Suprapubic skin (tissue), 4 donors: ENCODE measurements around the gene CTNNBL1. TPM values are rescaled to one million over a fixed set of nuclear protein-coding genes. Genes with fewer than 3 reads are reported as not detected.

Source experiments
- DNase-seq, 2 donors: peaks; one replicate each; pipeline ENCODE4 v3.0.0-alpha.2; 2019; ENCODE audit warnings: low spot score in 2 of 2
- H3K27ac ChIP-seq: fragments of 200-600 bp; sonication (generic); one replicate; pipeline ENCODE4 v1.5.1; 2019
- H3K27me3 ChIP-seq: fragments of 200-600 bp; sonication (generic); one replicate; pipeline ENCODE4 v1.5.1; 2019
- H3K36me3 ChIP-seq: fragments of 200-600 bp; sonication (generic); one replicate; pipeline ENCODE4 v1.5.1; 2019
- H3K4me1 ChIP-seq: fragments of 200-600 bp; sonication (generic); one replicate; pipeline ENCODE4 v1.5.1; 2019
- H3K4me3 ChIP-seq: fragments of 200-600 bp; sonication (generic); one replicate; pipeline ENCODE4 v1.5.1; 2019; ENCODE audit warnings: mild to moderate bottlenecking
- H3K9me3 ChIP-seq: fragments of 200-600 bp; sonication (generic); one replicate; pipeline ENCODE4 v1.5.1; 2019
- CTCF ChIP-seq, 2 donors: fragments of 200-600 bp in 1 of 2; fragments of 450-650 bp in 1 of 2; sonication (generic) in 1 of 2; IDR thresholded peaks; one replicate each; pipeline ENCODE4 v1.5.1; 2016 to 2019; ENCODE audit warnings: antibody characterized with exemption in 2 of 2, mild to moderate bottlenecking in 1 of 2, moderate library complexity in 1 of 2
- EP300 ChIP-seq: sonication (generic); formaldehyde crosslinking; IDR thresholded peaks from one replicate; pipeline ENCODE4 v1.6.1; 2017; ENCODE audit warnings: antibody characterized with exemption
- POLR2A ChIP-seq, 2 donors: fragments of 450-650 bp; IDR thresholded peaks; one replicate each; pipeline ENCODE4 v1.6.1; 2017; ENCODE audit warnings: antibody characterized with exemption in 2 of 2, mild to moderate bottlenecking in 2 of 2, moderate library complexity in 2 of 2
- POLR2AphosphoS5 ChIP-seq, 3 donors: sonication (generic); formaldehyde crosslinking; IDR thresholded peaks; one replicate each; pipeline ENCODE4 v1.6.1; 2017; ENCODE audit warnings: antibody characterized with exemption in 3 of 3
- WGBS: methylation state at CpG from one replicate; pipeline ENCODE4 v1.1.5; 2018; 5-methylcytosine and 5-hydroxymethylcytosine counted together
- total RNA-seq, 4 donors: library from RNA; depleted of rRNA; stranded (reverse); fragments of >200 nt; gene quantifications; one replicate each; pipeline ENCODE4 v1.1.0, GENCODE V29; 2016

CTNNBL1 gene
- total RNA-seq, 4 donors from 2014 or later: 17.2 to 27.4 (median 26.1) TPM

- no peak for TF ChIP-seq CTCF (IDR thresholded peaks at IDR 0.05)
- no peak for DNase-seq
- Histone ChIP-seq H3K4me1 (peaks cover 25% of the 10 kb centered on the region), H3K27me3 (peaks cover 78% of the 10 kb centered on the region), H3K4me3 (no peak overlapping the region), H3K27ac (no peak overlapping the region), H3K9me3 (no peaks in the 10 kb centered on the region), H3K36me3 (no peaks in the 10 kb centered on the region)
- 12% methylated on average over 7 of the region's 11 CpGs for WGBS
Measured at GRCh38 chr20:37911838-37912281, 218.0 kb downstream of the CTNNBL1 start.

GRCh38 chr20:37912874-37913273 is 219.0 kb downstream of the CTNNBL1 start:
- peaks cover 83% of the 10 kb centered on the region for H3K27me3 ChIP-seq
- WGBS: 62% methylated on average over 6 of the region's 6 CpGs

GRCh38 chr20:37913567-37914366 is 219.9 kb downstream of the CTNNBL1 start:
- no peak overlapping the region for H3K27ac ChIP-seq
- H3K9me3 ChIP-seq: no peaks in the 10 kb centered on the region
- no peaks in the 10 kb centered on the region for H3K36me3 ChIP-seq
- TF ChIP-seq POLR2AphosphoS5 (IDR thresholded peaks at IDR 0.05) (no peak), CTCF (IDR thresholded peaks at IDR 0.05) (no peak), POLR2A (IDR thresholded peaks at IDR 0.05) (no peak), EP300 (no peak)
- peaks cover 90% of the 10 kb centered on the region for H3K27me3 ChIP-seq
- H3K4me1 ChIP-seq: peaks cover 25% of the 10 kb centered on the region
- 34% methylated on average over 17 of the region's 19 CpGs for WGBS
- no peak overlapping the region for H3K4me3 ChIP-seq
- DNase-seq: no peak

More at GRCh38 chr20:37912874-37913273, 219.0 kb downstream of the CTNNBL1 start:
- no peak overlapping the region for H3K27ac ChIP-seq
- DNase-seq: no peak
- TF ChIP-seq EP300 (no peak), POLR2A (IDR thresholded peaks at IDR 0.05) (no peak), POLR2AphosphoS5 (IDR thresholded peaks at IDR 0.05) (no peak), CTCF (IDR thresholded peaks at IDR 0.05) (no peak)
- H3K4me3 ChIP-seq: no peak overlapping the region
- H3K4me1 ChIP-seq: peaks cover 25% of the 10 kb centered on the region
- no peaks in the 10 kb centered on the region for H3K9me3 ChIP-seq
- no peaks in the 10 kb centered on the region for H3K36me3 ChIP-seq

DNA sequence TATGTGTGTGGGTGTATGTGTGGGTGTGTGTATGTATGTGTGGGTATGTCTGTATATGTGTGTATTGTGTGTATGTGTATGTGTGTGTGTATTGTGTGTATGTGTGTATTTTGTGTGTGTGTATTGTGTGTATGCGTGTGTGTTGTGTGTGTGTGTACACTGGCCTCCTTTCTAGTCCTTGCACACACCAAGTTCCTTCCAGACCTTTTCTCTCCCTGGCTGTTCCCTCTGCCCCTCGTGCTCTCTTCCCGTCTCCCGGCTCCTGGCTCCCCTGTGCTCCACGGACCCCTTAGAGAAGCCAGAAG is 220.5 kb downstream of the CTNNBL1 start:
- no peak overlapping the region for H3K4me3 ChIP-seq
- H3K27me3 ChIP-seq: peaks cover 90% of the 10 kb centered on the region
- peaks cover 25% of the 10 kb centered on the region for H3K4me1 ChIP-seq
- H3K9me3 ChIP-seq: no peaks in the 10 kb centered on the region
- no peaks in the 10 kb centered on the region for H3K36me3 ChIP-seq
- no peak overlapping the region for H3K27ac ChIP-seq
- 53% methylated on average over 5 of the region's 5 CpGs for WGBS
- no peak for TF ChIP-seq EP300
- TF ChIP-seq CTCF (IDR thresholded peaks at IDR 0.05): no peak
- TF ChIP-seq POLR2A (IDR thresholded peaks at IDR 0.05): no peak
- TF ChIP-seq POLR2AphosphoS5 (IDR thresholded peaks at IDR 0.05): no peak
- no peak for DNase-seq

DNA sequence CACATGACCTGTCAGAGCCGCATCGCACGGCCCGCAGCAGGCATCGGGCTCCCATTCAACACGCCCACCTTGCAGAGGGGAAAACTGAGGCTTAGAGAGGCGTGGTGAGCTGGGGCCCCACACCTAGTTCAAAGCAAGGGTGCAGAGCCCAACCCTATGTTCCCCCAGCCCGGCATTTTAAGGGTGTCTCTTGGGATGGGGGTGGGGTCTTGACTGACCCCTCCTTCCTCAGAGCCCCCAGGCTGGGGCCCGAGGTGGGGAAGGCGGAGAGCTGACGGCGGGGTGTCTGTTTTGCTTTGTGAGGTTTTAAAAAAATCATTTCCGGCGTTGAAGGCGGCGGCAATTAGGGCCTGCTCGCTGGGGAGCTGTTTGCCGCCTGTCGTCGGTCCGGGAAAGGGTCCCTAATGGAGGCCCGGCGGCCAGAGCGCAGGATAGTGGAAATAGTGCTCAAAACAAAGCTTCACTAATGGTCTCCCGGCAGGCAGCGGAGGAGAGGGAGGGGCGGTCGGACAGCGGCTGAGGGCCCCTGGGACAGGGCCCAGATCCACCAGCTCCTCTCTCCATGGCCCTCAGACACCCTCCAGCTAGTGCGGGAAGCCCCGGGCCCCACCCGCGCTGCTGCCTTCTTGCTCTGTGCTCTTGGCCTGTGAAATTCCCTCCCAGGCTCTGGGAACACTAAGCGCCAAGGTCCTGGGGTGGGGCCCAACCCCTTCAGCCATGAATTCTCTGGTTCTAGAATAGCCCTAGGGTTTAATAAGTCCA is 221.0 kb downstream of the CTNNBL1 start:
- Histone ChIP-seq H3K36me3 (no peaks in the 10 kb centered on the region), H3K4me1 (peaks cover 25% of the 10 kb centered on the region), H3K4me3 (peak overlapping the region; percentile 30), H3K9me3 (no peaks in the 10 kb centered on the region), H3K27ac (no peak overlapping the region), H3K27me3 (peaks cover 90% of the 10 kb centered on the region)
- TF ChIP-seq POLR2AphosphoS5 (IDR thresholded peaks at IDR 0.05): no peak
- no peak for TF ChIP-seq CTCF (IDR thresholded peaks at IDR 0.05)
- no peak for TF ChIP-seq POLR2A (IDR thresholded peaks at IDR 0.05)
- no peak for TF ChIP-seq EP300
- 6% methylated on average over 32 of the region's 34 CpGs for WGBS
- no peak for DNase-seq
